ENCODE results near the gene SMG6.

The SMG6 gene

DNA sequence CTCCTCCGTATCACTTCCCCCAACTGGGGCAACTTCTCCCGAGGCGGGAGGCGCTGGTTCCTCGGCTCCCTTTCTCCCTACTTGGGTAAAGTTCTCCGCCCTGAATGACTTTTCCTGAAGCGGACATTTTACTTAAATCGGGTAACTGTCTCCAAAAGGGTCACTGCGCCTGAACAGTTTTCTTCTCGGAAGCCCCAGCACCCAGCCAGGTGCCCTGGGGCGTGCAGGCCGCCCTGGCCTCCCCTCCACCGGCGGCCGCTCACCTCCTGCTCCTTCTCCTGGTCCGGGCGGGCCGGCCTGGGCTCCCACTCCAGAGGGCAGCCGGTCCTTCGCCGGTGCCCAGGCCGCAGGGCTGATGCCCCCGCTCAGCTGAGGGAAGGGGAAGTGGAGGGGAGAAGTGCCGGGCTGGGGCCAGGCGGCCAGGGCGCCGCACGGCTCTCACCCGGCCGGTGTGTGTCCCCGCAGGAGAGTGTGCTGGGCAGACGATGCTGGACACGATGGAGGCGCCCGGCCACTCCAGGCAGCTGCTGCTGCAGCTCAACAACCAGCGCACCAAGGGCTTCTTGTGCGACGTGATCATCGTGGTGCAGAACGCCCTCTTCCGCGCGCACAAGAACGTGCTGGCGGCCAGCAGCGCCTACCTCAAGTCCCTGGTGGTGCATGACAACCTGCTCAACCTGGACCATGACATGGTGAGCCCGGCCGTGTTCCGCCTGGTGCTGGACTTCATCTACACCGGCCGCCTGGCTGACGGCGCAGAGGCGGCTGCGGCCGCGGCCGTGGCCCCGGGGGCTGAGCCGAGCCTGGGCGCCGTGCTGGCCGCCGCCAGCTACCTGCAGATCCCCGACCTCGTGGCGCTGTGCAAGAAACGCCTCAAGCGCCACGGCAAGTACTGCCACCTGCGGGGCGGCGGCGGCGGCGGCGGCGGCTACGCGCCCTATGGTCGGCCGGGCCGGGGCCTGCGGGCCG is 247.1 kb downstream of the SMG6 start:
- DNase-seq: no peak

DNA sequence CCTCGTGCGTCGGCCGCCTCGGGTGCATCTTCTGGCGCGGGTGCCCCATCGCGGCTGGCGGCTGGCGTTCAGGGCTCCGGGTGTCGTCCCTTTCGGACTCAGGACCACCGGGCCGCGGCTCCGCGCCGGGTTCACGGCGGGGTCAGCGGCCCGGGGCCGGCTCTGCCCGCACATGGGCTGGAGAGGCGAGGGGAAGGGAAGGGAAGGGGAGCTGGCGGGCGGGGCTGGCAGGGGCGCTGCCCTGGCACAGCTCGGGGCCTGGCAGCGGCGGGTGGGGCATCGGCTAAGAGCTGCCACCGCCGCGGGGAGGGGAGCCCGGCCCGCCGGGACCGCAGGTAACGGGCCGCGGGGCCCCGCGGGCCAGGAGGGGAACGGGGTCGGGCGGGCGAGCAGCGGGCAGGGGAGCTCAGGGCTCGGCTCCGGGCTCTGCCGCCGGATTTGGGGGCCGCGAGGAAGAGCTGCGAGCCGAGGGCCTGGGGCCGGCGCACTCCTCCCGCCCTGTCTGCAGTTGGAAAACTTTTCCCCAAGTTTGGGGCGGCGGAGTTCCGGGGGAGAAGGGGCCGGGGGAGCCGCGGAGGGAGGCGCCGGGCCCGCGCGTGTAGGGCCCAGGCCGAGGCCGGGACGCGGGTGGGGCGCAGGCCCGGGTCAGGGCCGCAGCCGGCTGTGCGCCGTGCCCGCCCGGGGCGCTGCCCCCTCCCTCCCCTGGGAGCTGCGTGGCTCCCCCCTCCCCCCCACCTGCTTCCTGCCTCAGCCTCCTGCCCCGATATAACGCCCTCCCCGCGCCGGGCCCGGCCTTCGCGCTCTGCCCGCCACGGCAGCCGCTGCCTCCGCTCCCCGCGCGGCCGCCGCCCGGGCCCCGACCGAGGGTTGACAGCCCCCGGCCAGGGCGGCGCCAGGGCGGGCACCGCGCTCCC is 248.0 kb downstream of the SMG6 start:
- DNase-seq: no peak

DNA sequence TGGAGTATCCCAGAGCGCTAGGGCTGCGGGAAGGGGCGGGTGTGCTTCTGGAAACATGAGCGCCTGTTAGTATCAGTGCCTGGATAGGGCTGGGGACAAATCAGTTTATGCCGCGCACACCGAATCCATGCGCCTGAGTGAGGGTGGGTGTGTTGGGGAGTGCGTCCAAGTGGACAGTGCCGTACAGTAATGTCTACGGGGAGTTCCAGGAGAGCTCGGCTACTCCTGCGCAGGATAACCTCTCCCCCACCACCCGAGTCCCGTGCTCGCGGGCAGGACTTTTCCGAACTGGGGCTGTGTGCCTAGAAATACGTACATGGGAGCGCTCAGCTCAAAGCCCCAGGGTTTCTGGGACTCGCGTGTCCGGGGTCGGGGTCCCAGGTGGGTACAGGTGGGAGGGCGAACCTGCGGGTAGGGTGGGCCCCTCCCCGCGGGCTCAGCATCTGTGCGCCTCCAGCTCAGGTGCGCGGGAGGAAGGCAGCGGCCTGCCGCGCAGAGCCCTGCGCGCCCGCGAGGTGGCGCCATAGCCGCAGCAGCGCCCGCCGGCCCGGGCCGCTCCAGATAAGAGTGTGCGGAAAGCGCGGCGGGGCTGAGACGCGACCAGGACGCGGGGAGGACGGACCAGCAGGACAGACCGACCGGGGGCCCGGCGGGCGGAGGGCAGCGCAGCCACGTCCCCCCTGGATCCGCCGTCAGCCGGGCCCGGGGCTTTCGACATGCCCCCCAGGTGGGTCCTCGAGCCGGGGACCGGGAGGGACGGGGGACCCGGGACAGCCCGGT is 248.9 kb downstream of the SMG6 start, which contains the start of gene HIC1:
Gene HIC1 (plus strand): TSS at position 592 of the 780 bp plus-strand sequence. CDS start 1,588 bp downstream, outside the sequence.
- peak; percentile 71 for DNase-seq

DNA sequence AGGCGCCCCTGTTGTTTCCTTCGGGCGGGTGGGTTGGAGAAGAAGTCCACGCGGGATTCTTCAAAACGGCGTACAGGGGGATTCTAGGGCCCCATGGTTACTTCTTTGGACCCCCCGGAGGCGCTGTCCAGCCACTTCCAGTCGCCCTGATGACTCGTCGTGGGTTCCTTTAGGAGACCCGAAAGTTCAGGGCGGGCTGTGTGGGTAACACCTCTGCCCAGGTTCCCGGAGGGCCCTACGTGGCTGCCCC is 249.4 kb downstream of the SMG6 start:
- DNase-seq: peak; percentile 54

DNA sequence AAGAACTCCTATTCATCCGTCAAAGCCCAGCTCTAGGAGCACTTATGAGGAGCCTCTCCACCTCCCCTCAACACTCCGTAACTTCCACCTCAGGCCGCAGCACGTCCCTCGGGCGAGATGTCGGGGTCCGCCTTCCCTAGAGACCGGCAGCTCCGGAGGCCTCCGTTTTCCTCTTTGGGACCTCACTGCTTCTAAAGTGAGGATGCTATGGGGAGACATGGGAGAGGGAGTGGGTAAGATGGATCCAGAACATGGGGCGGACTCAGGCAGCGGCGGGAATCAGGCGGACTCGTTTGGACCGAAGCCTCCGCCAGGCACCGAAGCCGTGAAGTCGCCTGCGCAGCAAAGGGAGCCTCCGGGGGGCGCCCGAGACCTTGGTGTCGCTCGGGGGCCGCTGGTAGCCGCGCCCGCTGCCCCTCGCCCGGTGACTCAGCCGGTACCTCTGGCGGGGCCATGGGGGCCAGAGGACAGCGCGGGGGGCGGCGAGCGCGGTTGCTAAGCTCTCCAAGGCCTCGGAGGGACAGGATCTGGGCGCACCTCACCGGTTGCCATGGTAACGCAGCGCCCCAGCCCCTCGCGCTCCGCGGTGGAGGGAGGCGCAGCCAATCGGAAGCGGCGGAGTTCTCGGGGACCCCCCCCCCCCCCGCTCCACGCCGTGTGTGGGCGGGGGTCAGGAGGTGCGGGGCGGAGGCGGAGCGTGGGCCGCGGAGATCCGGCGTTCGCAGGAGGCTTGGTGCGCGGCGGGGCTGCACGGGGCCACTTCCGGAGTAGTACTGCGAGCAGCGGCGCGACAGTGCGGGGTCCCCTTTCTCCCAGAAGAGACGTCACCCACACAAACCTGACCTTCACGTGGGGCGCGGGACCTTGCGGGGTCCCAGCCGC is 250.0 kb downstream of the SMG6 start:
- peak; percentile 82 for DNase-seq

DNA sequence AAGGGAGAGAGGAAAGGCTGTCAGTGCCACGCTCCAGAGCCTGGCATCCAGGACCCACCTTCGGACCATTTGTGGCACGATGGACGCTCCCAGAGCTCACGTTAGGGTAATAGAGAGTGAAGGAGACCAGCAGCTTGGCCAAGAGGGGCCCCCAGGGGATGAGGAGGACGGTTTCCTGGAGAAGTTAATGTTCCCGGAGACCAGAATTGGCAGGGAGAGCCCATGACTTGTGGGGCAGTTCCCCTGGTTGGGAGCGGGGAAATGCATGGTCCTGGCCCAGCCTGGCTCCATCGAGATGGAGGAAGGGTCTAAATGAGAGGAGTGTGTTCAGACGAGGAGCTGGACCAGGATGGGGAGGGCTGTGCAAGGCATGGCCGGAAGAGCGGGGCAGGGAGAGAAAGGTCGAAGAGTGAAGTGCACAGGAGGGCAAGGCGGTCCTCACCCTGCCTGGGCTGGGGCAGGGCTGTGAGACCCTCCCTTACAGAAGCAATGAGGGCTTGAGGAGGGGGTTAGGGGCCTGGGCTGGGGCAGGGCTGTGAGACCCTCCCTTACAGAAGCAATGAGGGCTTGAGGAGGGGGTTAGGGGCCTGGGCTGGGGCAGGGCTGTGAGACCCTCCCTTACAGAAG is 251.5 kb downstream of the SMG6 start:
- DNase-seq: no peak

DNA sequence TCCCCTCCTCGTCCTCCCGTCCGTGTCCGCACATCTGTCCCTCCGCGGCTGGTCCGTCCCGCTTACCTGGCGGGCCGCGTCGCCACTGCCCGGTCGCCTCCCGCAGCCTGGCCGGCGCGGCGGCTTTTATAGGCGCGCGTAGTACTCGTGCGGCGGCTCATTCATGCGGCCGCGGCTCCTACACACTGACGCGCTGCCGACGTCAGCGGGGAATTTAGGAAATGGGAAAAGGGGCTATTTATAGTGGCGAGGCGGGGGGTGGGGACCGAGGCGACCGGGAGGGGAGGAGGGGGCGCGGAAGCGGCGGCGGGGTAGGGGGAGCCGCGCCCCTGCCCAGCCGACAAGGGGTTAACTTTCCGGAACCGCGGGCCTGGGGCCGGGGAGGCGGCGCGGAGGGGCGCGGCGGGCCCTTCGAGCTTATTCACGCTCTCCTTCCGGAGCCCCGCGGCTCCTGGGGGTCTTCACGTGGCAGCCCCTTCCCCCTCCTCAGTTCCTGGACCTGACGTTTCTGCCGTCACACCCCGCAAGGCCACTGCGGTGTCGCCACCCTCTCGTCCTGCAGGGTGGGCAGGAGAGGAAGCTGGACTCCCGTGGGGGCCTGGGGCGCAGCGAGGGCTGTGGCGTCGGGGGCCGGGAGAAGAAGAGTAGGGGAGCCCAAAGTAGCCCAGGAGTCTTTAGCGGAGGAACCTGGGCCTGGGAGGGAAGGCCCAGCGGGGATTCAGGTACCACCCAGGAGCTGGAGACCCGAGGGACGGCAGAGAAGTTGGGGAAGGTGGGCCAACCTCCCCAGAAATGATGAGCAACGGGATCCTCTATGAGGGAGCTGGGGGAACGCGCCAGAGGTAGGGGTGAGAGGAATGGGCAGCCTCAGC is 252.3 kb downstream of the SMG6 start:
- DNase-seq: no peak

DNA sequence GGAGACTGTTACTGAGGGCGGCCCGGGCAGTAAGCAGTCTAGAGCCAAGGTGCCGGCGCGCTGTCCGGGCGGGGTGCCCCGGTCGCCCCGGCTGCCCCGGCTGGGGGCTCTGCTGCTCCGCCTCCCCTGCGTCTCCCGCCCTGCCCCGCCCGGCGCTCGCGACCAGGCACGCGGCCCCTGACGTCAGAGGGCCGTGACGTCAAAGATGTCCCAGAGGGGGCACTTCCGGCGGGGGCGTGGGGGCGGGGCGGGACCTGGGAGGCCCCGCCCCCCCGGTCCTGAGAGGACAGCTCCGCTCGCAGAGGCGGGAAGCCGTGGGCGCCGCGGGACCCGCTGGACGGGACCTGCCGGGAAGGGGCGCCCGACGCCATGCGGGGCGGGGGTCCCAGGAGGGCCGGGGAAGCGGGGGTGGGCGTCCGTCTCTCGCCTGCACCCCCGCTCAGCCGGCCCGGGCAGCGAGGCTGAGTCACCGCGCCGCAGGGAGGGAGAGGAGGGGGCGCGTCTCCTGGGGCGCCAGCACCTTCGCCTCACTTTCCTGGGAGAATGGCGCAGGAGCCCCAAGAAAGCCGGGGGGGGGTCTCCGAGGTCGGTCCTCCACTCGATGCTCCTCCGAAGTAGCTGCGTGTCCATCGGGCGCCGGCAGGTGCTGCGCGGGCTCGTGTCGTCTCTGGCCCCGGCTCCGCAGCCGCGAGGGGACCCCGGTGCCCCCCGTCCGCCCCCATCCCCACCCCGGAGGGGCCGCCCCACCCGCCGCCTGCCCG is 253.1 kb downstream of the SMG6 start:
- DNase-seq: peak; percentile 77

DNA sequence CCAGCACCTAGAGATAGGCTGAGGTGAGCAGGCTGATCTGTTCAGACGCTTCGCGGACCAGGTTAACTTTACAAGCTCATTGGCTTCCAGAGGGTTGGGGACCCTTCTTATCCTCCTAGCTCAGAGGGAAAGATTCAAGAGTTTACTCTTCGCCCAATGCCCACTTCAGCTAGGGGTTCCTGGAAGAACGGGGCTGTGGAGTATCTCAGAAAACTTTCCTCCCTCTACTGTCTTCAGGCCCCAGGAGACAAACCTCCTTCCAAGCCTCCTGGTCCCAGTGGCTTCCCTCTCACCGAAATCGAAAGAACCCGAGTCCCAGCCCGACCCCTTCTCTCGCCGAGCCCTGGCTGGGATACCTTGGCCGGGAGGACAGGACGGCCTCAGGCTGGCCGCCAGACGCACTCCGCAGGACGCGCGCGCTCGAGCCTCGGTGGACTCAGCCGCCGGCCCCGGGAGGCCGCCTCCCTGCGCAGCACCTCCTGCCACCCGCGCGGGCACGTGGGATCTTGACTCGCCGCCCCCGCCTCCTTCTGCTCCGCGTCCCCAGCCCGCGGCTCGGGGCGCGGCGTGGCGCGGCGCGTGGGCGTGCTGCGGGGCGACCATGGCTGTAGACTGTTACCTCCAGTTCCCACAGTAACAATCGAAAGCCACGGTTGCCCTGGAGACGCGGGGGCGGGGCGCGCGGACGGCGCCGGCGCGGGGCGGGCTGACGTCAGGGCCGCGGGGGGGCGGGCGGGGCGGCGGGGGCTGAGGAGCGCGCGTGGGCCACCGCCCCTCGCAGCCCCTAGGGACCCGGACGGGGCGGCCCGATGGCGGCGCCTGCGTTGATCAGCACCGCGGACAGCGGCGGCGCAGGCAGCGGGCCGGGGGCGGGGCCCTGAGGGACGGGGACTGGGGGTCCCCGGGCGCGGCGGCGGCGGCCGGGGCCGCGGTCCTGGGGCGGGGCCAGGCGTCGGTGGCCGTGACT is 254.0 kb downstream of the SMG6 start:
- peak; percentile 86 for DNase-seq

DNA sequence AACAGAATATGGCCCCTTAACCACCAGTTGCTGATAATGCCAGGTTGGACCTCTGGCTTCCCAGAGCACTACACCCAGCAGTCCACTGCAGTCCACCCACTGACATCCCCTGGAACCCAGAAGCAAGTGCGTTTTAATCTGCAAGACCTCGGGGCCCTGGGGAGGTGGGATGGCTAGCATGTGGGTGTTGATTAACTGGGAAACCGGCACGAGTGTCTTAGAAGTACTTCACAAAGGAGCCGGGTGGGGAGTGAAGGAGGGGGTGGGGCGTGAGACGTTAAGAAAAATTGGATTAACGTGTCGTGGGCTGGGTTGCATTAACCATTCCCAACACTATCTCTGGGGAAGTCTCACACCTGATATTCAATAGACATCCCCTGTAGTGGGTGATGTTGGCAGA is 254.8 kb downstream of the SMG6 start:
- DNase-seq: no peak

DNA sequence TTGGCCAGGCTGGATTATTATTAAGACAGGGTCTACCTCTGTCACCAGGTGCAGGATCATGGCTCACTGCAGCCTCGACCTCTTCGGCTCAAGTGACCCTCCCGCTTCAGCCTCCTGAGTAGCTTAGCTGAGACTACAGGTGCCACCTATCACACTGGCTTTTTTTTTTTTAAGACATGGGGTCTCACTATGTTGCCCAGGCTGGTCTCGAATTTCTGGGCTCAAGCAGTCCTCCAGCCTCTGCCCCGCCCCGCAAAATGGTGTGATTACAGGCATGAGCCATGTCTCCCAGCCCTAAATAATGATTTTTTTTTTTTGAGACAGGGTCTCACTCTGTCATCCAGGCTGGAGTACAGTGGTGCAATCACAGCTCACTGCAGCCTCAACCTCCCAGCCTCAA is 256.0 kb downstream of the SMG6 start:
- no peak for DNase-seq

DNA sequence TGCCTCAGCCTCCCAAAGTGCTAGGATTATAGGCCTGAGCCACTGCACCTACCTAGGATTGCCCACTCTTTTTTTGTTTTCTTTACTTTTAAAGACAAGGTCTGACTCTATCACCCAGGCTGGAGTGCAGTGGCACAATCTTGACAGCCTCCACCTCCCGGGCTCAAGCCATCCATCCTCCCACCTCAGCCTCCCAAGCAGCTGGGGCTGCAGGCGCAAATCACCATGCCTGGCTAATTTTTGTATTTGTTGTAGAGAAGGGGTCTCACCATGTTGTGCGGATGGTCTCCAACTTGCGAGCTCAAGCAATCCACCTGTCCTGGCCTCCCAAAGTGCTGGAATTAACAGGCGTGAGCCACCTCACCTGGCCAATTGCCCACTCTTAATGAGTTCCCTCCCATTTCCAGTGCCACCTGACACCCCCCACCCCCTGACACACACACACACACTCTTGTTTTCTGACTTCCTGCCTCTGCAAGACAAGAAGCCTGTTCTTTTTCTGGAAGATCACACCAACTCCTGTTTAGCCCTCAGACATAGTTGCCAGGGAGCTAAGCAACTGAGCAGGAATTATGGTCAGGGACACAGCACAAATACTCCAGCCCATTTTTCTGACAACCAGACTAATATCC is 259.2 kb downstream of the SMG6 start:
- no peak for DNase-seq

DNA sequence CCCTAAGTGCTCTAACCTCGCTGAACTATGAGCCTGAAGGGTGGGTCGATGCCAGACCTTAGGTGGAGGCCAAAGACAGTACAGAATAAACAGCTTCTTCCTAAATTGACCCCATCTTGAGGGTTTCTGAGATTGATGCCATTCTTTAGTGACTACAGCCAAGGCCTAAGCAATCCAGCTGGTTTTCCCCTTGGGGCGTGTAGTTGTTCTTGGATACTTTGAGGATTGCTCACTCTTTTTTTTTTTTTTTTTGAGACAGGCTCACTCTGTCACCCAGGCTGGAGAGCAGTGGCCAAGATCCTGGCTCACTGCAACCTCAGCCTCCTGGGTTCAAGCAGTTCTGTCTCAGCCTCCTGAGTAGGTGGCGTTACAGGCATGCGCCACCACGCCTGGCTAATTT is 259.8 kb downstream of the SMG6 start:
- DNase-seq: peak; percentile 33

DNA sequence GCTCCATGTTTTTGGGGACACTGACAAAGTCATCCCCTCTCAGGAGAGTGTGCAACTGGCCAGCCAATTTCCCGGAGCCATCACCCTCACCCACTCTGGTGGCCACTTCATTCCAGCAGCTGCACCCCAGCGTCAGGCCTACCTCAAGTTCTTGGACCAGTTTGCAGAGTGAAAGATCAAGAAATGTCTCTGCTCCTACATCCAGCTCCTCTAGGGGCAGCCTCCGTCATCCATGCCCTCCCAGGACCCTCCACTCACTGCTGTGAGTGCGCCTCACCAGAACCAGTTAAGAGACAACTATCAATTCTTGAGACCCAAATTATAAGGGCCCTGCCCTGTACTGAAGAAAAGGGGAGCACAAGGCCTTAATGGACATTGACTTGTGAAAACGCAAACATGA is 260.7 kb downstream of the SMG6 start:
- no peak for DNase-seq

DNA sequence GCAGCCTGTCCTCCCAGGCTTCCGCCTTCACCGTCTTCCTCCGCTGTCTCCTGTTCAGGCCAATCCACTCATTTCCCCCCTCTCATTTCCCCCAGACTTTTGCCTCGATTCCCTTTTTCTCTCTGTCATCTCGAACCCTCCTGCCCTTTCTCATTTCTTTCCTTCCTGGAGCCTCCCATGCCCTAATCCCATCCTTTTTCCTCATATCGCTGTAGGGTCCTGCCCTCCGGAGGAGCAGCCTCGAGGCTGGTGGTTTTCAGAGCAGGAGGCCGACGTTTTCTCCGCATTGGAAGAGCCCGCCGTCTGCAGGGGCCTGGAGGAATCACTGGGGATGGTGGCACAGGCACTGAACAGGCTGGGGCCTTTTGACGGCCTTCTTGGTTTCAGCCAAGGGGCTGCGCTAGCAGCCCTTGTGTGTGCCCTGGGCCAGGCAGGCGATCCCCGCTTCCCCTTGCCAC is 261.2 kb downstream of the SMG6 start:
- DNase-seq: no peak

DNA sequence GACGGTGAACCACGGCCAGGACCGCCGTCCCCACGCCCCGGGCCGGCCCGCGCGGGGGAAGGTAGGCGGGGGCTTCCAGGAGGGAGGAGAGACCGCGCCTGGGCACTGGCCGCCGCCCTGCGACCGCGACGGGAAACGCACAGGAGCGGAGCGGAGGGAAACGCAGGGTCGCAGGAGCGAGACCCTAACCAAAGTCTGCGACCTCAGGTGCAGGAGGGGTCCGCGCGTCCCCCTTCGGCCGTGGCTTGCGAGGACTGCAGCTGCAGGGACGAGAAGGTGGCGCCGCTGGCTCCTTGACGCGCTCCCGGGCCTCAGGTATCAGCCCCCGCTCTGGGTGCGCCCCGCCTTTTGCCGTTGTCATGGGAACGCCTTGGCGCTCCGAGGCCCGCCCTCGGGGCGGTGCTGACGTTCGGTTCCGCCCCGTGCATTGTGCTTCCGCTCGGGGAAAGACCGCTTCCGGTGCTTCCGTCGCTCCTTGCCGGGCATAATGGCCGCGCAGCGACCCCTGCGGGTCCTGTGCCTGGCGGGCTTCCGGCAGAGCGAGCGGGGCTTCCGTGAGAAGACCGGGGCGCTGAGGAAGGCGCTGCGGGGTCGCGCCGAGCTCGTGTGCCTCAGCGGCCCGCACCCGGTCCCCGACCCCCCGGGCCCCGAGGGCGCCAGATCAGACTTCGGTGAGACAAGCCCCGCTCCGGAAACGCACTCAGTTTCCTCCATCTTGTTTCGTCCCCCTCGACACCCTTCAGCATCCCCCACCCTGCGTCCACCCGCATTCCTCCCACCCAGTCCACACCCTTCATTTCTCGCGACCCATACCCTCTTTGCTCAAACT is 261.8 kb downstream of the SMG6 start, which contains the start of gene OVCA2:
Gene OVCA2 (plus strand): TSS at position 462 of the 829 bp plus-strand sequence. CDS start 26 bp downstream, at position 488.
- DNase-seq: peak; percentile 92

Measured in T1000 (cell line).